GM21526 (cell line): ENCODE measurements around the gene PITPNM3.

ENCODE experiments used
- ATAC-seq: cut with Tn5 transposase; IDR thresholded peaks from one replicate; pipeline ENCODE4 v1.9.1; 2021; ENCODE audit warnings: moderate library complexity; ENCODE audit not compliant: unreplicated experiment, low FRiP score

PITPNM3 gene

GRCh38 chr17:6450926-6451832 is 105.2 kb downstream of the PITPNM3 start:
- ATAC-seq, result no peak

- no peak for ATAC-seq
Observed at GRCh38 chr17:6449307-6449706, 107.0 kb downstream of the PITPNM3 start.

GRCh38 chr17:6448473-6448872 is 107.9 kb downstream of the PITPNM3 start:
- no peak for ATAC-seq

GRCh38 chr17:6446516-6447100 is 109.7 kb downstream of the PITPNM3 start:
- ATAC-seq, result no peak

- no peak for ATAC-seq
Observed at GRCh38 chr17:6444571-6445335, 111.6 kb downstream of the PITPNM3 start.

GRCh38 chr17:6443692-6444570 is 112.4 kb downstream of the PITPNM3 start, which contains the start of gene PIMREG:
PIMREG (plus strand) TSS chr17:6444455; CDS start chr17:6445111, 656 bp downstream.
- ATAC-seq, result peak; percentile 77

GRCh38 chr17:6442775-6443174 is 113.6 kb downstream of the PITPNM3 start:
- ATAC-seq, result no peak

GRCh38 chr17:6439951-6440350 is 116.4 kb downstream of the PITPNM3 start:
- ATAC-seq, result no peak

GRCh38 chr17:6437956-6438355 is 118.4 kb downstream of the PITPNM3 start:
- no peak for ATAC-seq

GRCh38 chr17:6437466-6437865 is 118.9 kb downstream of the PITPNM3 start:
- ATAC-seq, result no peak

- ATAC-seq, result no peak
Observed at GRCh38 chr17:6435968-6436367, 120.4 kb downstream of the PITPNM3 start.

GRCh38 chr17:6435051-6435450 is 121.3 kb downstream of the PITPNM3 start, which contains the start of gene AIPL1:
AIPL1 (minus strand) TSS chr17:6435121; CDS start chr17:6435104, 17 bp downstream.
- ATAC-seq, result no peak

GRCh38 chr17:6430769-6431168 is 125.6 kb downstream of the PITPNM3 start:
- ATAC-seq, result no peak

- ATAC-seq, result no peak
Observed at GRCh38 chr17:6429266-6429665, 127.1 kb downstream of the PITPNM3 start.

- ATAC-seq, result no peak
Observed at GRCh38 chr17:6428207-6428965, 128.0 kb downstream of the PITPNM3 start.

- no peak for ATAC-seq
Observed at GRCh38 chr17:6427279-6427781, 129.0 kb downstream of the PITPNM3 start.

- no peak for ATAC-seq
Observed at GRCh38 chr17:6426356-6427101, 129.8 kb downstream of the PITPNM3 start.

GRCh38 chr17:6425407-6425806 is 130.9 kb downstream of the PITPNM3 start:
- ATAC-seq, result no peak
